Epithelial cell of esophagus (primary cell): ENCODE results near the gene GKAP1.
A peak's percentile ranks its signal among the peaks of the same experiment; 100 is the strongest.
"Not testable (repeated sequence)": the region's sequence is repeated elsewhere in the genome, so short reads cannot be mapped to it uniquely, and the experiment has no call there.

Experiments used
- DNase-seq: peaks from one replicate; pipeline ENCODE4 v3.0.0; 2010; ENCODE audit warnings: low read depth
- H3K4me3 ChIP-seq: 2 replicates; pipeline ENCODE4 v1.5.1; 2011; ENCODE audit warnings: mild to moderate bottlenecking, low read length, control low read depth
- TF ChIP-seq, protein P1 (sequence below): IDR thresholded peaks from 2 replicates; pipeline ENCODE4 v1.5.1; 2011; ENCODE audit warnings: low read depth, mild to moderate bottlenecking, low read length, control low read depth, inconsistent platforms; ENCODE audit not compliant: insufficient read depth; ENCODE audit errors: missing control alignments

Gene GKAP1

DNA sequence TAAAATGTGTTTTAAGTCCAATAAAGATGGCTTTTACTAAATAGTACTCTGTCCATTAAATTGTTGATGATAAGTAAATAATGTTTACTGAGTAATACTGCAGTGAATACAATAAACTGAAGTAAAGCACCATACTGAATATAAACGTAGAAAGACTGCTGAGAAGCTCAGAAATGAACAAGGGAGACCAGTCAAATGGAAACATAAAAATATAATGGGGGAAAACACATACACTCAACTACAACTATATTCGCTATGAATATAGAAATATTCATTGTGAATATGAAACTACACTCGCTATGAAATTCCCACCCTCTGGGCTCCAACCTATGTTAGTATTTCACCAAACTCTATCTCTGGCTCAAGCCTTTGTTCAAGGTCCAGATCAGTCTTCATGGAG, 67.9 kb downstream of the GKAP1 start:
- TF ChIP-seq, protein P1, sequence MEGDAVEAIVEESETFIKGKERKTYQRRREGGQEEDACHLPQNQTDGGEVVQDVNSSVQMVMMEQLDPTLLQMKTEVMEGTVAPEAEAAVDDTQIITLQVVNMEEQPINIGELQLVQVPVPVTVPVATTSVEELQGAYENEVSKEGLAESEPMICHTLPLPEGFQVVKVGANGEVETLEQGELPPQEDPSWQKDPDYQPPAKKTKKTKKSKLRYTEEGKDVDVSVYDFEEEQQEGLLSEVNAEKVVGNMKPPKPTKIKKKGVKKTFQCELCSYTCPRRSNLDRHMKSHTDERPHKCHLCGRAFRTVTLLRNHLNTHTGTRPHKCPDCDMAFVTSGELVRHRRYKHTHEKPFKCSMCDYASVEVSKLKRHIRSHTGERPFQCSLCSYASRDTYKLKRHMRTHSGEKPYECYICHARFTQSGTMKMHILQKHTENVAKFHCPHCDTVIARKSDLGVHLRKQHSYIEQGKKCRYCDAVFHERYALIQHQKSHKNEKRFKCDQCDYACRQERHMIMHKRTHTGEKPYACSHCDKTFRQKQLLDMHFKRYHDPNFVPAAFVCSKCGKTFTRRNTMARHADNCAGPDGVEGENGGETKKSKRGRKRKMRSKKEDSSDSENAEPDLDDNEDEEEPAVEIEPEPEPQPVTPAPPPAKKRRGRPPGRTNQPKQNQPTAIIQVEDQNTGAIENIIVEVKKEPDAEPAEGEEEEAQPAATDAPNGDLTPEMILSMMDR, result no peak
- no peak overlapping the region for H3K4me3 ChIP-seq
- DNase-seq, result no peak

GRCh38 chr9:83744206-83744605, 73.4 kb downstream of the GKAP1 start:
- TF ChIP-seq, protein P1, result no peak

DNA sequence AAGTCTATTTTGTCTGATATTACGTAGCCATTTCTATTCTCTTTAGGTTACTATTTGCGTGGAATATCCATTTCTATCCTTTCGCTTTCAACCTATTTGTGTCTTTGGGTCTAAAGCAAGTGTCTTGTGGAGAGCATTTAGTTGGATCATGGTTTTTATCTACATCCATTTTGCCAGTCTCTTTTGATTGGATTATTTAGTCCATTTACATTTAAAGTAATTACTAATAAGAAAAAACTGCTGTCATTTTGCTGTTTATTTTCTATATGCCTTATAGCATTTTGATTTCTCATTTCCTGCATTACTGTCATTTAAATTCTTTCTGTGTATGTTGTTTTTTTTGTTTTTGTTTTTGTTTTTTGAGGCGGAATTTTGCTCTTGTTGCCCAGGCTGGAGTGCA, 83.8 kb downstream of the GKAP1 start:
- TF ChIP-seq, protein P1, result no peak
- no peak overlapping the region for H3K4me3 ChIP-seq
- DNase-seq, result no peak

More at GRCh38 chr9:83744206-83744605, 73.4 kb downstream of the GKAP1 start:
- peak; percentile 63 for DNase-seq
- no peak overlapping the region for H3K4me3 ChIP-seq

DNA sequence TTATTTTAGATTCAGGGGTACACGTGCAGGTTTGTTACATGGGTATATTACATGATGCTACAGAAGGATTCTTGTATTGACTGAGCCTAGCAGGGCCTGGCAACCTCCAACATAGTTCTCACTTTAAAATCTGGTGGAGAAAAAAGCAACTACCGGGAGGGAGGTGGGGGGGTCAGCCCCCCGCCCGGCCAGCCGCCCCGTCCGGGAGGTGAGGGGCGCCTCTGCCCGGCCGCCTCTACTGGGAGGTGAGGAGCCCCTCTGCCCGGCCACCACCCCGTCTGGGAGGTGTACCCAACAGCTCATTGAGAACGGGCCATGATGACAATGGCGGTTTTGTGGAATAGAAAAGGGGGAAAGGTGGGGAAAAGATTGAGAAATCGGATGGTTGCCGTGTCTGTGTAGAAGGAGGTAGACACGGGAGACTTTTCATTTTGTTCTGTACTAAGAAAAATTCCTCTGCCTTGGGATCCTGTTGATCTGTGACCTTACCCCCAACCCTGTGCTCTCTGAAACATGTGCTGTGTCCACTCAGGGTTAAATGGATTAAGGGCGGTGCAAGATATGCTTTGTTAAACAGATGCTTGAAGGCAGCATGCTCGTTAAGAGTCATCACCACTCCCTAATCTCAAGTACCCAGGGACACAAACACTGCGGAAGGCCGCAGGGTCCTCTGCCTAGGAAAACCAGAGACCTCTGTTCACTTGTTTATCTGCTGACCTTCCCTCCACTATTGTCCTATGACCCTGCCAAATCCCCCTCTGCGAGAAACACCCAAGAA, 88.8 kb downstream of the GKAP1 start:
- not testable (repeated sequence) for DNase-seq, H3K4me3 ChIP-seq

GRCh38 chr9:83724436-83724835, 93.1 kb downstream of the GKAP1 start:
- no peak overlapping the region for H3K4me3 ChIP-seq
- no peak for DNase-seq
- TF ChIP-seq, protein P1, result no peak

- TF ChIP-seq, protein P1, result no peak
- DNase-seq, result no peak
- no peak overlapping the region for H3K4me3 ChIP-seq
These were observed 94.7 kb downstream of the GKAP1 start for GRCh38 chr9:83722726-83723495.

DNA sequence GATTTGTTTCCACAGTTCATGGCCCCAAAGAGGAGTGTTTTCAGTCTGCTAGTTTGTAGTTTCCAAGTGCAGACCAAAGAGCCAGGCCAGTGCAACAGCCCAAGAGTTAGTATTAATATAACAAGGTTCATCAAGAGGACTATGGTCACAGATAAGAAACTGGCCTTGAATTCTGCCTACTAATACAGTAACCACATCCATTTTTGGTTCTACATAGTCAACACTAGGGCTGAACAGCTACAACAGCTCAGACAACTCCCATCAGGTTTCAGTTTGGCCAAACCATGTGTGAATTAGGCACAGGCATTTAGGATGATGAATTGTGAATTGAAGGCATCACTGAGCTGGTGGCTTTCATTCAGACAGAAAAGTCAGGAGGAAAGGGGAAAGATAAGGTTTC, 96.1 kb downstream of the GKAP1 start:
- DNase-seq, result no peak
- TF ChIP-seq, protein P1, result no peak
- no peak overlapping the region for H3K4me3 ChIP-seq
